Epithelial cell of prostate (primary cell): ENCODE data around the gene ZNF768.
A peak's percentile ranks its signal among the peaks of the same experiment; 100 is the strongest.
"Not testable (repeated sequence)": the region's sequence is repeated elsewhere in the genome, so short reads cannot be mapped to it uniquely, and the experiment has no call there.

Source experiments
- DNase-seq: peaks from one replicate; pipeline ENCODE4 v3.0.0-alpha.2; 2011; ENCODE audit warnings: low read depth, low spot score
- H3K27ac ChIP-seq: fragments of 450-650 bp; 2 replicates; pipeline ENCODE4 v1.5.1; 2017; ENCODE audit warnings: mild to moderate bottlenecking

The ZNF768 gene

GRCh38 chr16:30534368-30535105 lies 8.2 kb upstream of the ZNF768 start, which contains the start of gene ZNF747:
ZNF747 (minus strand) TSS chr16:30534858; CDS start chr16:30534679, 179 bp downstream.
- DNase-seq = no peak
- H3K27ac ChIP-seq = peak within 1 kb of the TSS; percentile 85

- no peak for DNase-seq
- peak overlapping the region; percentile 85 for H3K27ac ChIP-seq
Measured at GRCh38 chr16:30533748-30534367, 7.5 kb upstream of the ZNF768 start.

DNA sequence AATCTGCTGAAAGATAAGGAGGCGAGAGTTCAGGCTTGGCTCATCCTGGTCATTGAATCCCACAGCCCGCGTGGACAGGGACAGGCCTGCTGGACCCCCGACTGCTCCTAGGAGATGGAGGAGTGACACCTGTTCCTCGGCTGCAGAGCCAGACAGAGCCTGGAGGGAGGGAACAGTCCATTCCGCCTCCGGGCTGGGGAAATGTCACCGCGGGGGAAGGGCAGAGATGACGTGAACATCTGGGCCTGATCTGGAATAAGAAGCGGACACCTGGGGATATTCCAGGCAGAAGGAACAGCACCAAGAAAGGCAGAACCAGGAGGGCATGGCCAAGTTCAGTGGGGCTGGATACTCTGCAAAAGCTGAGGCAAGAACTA lies 6.8 kb upstream of the ZNF768 start:
- H3K27ac ChIP-seq = no peak overlapping the region
- no peak for DNase-seq

GRCh38 chr16:30532285-30533145 lies 6.1 kb upstream of the ZNF768 start:
- no peak for DNase-seq
- H3K27ac ChIP-seq = no peak overlapping the region

GRCh38 chr16:30530163-30531037 lies 4.0 kb upstream of the ZNF768 start:
- no peak overlapping the region for H3K27ac ChIP-seq
- no peak for DNase-seq

- peak overlapping the region; percentile 93 for H3K27ac ChIP-seq
- DNase-seq = no peak
Measured at GRCh38 chr16:30528799-30529457, 2.6 kb upstream of the ZNF768 start.

- DNase-seq = peak; percentile 81
- peak overlapping the region; percentile 93 for H3K27ac ChIP-seq
Measured at GRCh38 chr16:30527635-30528178, 1.3 kb upstream of the ZNF768 start.

GRCh38 chr16:30526823-30527634 lies 663 bp upstream of the ZNF768 start:
- DNase-seq = peak; percentile 83
- peak overlapping the region; percentile 93 for H3K27ac ChIP-seq

DNA sequence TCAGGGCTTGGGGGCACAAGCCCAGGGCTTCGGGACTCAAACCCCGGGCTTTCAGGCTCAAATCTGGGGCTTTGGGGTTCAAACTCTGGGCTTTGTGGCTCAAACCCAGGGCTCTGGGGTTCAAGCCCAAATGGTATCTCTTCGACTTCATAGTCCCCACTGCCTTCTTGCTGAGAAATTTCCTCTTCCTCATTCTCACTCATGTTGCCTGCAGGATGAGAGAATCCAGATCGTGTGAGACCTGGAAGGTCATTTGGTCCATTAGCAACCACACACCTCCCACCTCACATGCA lies 576 bp downstream of the ZNF768 start:
- DNase-seq = no peak
- peak overlapping the region; percentile 93 for H3K27ac ChIP-seq

- no peak overlapping the region for H3K27ac ChIP-seq
- no peak for DNase-seq
Measured at GRCh38 chr16:30524575-30525568, 1.5 kb downstream of the ZNF768 start.

DNA sequence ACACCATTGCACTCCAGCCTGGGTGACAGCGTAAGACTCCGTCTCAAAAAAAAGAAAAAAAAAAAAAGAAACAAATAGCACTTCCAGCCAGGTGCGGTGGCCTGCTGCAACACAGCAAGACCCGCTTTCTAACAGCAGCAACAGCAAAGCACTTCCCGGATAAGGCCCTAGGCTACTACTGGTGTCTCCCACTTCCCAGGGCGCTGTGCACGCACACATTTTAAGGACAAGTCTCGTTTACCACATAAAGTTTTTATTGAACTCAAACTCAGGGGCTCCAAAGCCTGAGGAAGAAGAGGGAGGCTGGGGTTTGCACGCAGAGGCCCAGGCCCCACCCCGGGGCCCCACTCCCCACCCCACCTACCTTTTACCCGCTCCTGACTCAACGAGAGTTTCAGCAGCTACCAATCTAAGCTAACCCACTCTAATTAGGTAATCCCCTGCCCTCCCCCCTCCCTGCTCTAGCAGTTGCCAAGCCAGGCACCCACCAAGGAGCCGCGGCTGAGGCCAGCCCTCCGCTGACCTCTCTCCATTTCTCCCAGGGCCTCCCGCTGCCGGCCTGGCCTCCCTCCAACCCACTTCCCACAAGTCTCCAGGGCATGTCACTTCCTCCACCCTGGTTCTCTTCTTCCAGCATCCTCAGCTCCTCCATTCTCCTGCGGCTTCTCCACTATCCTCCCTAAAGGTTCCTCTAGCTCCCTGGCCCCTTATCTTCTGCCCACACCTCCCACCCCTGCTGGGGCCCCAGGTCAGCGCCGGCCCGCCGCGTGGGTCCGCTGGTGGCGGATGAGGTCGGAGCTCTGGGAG lies 2.4 kb downstream of the ZNF768 start:
- DNase-seq = no peak
- no peak overlapping the region for H3K27ac ChIP-seq

- DNase-seq, H3K27ac ChIP-seq: not testable (repeated sequence)
Measured at GRCh38 chr16:30522702-30523463, 3.5 kb downstream of the ZNF768 start.

DNA sequence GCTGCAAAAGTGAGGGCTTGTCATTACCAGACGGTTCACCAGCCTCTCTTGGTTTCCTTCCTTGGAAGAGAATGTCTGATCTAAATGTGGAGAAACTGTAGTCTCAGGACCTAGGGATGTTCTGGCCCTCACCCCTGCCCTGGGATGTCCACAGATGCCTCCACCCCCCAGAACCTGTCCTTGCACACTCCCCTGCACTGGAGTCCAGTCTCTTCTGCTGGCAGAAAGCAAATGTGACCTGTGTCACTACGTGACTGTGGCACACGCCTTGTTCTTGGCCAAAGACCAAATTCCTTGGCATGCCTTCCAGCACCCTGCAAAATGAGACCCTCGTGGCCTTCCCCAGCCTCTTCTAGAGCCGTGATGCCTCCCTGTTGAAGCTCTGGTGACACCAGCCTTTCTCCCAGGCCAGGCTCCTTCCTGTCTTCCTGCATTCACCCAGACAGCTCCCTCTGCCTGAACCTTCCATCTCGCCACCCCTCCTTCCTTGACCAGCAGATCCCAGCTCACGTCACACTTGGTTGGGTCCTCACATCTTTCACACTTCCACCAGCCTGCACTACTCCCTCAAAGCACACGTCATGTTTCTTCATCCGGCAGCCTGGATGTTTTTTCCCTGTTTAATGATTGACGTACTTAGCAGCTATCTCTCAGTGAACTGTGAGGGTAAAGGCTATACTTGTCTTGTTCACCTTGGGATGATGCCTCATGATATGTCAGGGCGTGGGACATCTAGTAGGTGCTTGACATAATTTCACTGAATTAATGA lies 4.3 kb downstream of the ZNF768 start:
- no peak for DNase-seq

DNA sequence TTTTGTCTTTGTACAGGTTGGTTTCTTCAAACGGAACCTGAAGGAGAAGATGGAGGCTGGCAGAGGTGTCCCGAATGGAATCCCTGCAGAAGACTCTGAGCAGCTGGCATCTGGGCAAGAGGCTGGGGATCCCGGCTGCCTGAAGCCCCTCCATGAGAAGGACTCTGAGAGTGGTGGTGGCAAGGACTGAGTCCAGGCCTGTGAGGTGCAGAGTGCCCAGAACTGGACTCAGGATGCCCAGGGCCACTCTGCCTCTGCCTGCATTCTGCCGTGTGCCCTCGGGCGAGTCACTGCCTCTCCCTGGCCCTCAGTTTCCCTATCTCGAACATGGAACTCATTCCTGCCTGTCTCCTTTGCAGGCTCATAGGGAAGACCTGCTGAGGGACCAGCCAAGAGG lies 4.9 kb downstream of the ZNF768 start:
- no peak for DNase-seq
- H3K27ac ChIP-seq = no peak overlapping the region

More for the DNA sequence above, 4.3 kb downstream of the ZNF768 start:
- H3K27ac ChIP-seq = no peak overlapping the region
